Colonic mucosa (tissue), 4 donors: ENCODE data around the gene TACR1. TPM values are rescaled to one million over a fixed set of nuclear protein-coding genes. Genes with fewer than 3 reads are reported as not detected.
A peak's percentile ranks its signal among the peaks of the same experiment; 100 is the strongest.

ENCODE experiments used
- DNase-seq: peaks from one replicate; pipeline ENCODE4 v3.0.0-alpha.2; 2020
- H3K27ac ChIP-seq: fragments of 200-600 bp; one replicate; pipeline ENCODE4 v1.8.0; 2021
- H3K27me3 ChIP-seq: fragments of 200-600 bp; one replicate; pipeline ENCODE4 v1.8.0; 2021
- H3K36me3 ChIP-seq: fragments of 200-600 bp; one replicate; pipeline ENCODE4 v1.8.0; 2021
- H3K4me1 ChIP-seq: fragments of 200-600 bp; one replicate; pipeline ENCODE4 v1.8.0; 2021; ENCODE audit warnings: mild to moderate bottlenecking
- H3K4me3 ChIP-seq: fragments of 200-600 bp; one replicate; pipeline ENCODE4 v1.8.0; 2021
- H3K9ac ChIP-seq, 2 donors: one replicate each; pipeline ENCODE4 v1.7.0; 2013; ENCODE audit warnings: control low read depth in 2 of 2, low read depth in 2 of 2, low read length in 2 of 2
- H3K9me3 ChIP-seq: fragments of 200-600 bp; one replicate; pipeline ENCODE4 v1.8.0; 2021
- intact Hi-C: fragments of 100-400 bp; cut with DNase I; formaldehyde crosslinking; loops from one replicate; pipeline ENCODE4 v1.14.1; 2022
- total RNA-seq, 2 donors: library from RNA; stranded (reverse); fragmentation: NEBNext Ultra II Directional in 1 of 2; extraction: Animal tissue kit (Norgen Biotek cat#: 25700) in 1 of 2; gene quantifications; one replicate each; pipeline ENCODE4 v1.2.1, GENCODE V29; 2021
- TF ChIP-seq, protein P1 (sequence below): fragments of 200-600 bp; IDR thresholded peaks from one replicate; pipeline ENCODE4 v1.8.0; 2022; ENCODE audit warnings: antibody characterized with exemption, mild to moderate bottlenecking
- donor health status: healthy.
- donor health status: DM: no; HTN: no; CAD: no.
- donor health status: DM: no; HTN: no; CAD: no.

The TACR1 gene
- total RNA-seq, 2 donors from 2014 or later = 0.37 TPM; not detected in 1

DNA sequence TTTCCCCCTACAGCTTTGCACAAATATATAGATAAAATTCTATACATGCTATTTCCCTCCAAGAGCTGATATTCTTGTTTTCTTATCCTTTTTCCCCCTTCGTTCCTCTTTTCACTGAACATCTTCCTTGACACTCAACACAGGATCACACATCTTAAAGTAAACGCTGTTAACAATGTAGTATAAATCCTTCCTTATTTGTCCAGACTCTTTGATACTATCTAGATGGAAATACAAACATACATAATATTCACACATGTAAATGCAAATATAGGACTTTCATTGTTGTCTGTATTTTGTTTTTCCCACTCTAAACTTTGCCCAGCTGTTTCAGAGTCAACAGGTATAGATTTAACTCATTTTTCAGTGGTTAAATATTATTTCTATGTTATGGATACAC is 3.0 kb upstream of the TACR1 start:
- no peak overlapping the region for H3K4me3 ChIP-seq
- TF ChIP-seq, protein P1, sequence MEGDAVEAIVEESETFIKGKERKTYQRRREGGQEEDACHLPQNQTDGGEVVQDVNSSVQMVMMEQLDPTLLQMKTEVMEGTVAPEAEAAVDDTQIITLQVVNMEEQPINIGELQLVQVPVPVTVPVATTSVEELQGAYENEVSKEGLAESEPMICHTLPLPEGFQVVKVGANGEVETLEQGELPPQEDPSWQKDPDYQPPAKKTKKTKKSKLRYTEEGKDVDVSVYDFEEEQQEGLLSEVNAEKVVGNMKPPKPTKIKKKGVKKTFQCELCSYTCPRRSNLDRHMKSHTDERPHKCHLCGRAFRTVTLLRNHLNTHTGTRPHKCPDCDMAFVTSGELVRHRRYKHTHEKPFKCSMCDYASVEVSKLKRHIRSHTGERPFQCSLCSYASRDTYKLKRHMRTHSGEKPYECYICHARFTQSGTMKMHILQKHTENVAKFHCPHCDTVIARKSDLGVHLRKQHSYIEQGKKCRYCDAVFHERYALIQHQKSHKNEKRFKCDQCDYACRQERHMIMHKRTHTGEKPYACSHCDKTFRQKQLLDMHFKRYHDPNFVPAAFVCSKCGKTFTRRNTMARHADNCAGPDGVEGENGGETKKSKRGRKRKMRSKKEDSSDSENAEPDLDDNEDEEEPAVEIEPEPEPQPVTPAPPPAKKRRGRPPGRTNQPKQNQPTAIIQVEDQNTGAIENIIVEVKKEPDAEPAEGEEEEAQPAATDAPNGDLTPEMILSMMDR = no peak
- no peak overlapping the region for H3K9ac ChIP-seq
- intact Hi-C loops = no loop called here
- H3K27me3 ChIP-seq = peaks cover 46% of the 10 kb centered on the region
- H3K36me3 ChIP-seq = no peaks in the 10 kb centered on the region
- H3K4me1 ChIP-seq = no peaks in the 10 kb centered on the region
- H3K9me3 ChIP-seq = no peaks in the 10 kb centered on the region
- DNase-seq = no peak
- H3K27ac ChIP-seq = no peak overlapping the region

DNA sequence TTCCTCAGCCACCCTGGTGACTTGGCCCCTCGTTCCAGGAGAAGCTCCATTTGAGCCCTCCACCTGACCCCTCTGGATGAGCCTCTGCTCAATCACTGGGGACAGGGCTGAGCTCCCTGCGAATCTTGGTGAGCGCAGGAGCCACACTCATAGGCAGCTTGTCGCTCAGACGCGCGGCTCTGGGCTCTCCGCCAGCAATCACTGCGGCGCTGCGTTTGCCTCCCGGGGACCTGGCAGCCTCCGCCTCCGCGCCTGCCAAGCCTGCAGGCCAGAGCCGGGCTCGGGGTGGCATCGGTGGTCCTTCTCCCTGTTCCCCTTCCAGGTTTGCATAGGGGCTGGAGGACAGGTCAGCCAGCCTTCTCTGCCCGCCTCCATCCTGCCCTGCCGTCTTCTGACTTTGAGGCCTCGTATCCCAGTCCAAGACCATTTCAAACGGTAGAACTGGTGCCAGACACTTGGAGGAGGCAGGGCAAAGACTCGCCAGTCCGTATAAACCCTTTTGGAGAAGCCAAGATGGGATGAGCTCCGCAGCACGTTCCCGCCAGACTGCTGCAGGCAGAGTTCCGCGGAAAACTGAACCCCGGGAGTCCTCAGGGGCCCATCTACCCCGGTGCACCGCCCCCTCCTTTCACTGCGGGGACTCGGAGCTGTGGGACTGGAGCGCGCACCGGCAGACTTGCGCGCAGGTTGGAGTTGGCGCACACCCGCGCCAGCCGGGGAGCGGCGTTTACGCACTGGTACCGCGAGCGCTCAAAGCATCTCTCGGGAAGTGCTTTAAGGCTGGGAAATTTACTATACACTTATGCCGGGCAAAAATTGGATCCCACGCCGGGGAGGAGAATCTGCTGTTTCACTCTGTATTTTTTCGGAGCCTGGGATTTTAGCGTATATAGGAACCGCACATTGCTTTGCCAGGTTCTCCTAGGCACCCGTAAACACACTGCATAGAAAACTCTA is 1.1 kb upstream of the TACR1 start:
- Histone ChIP-seq H3K9me3 (no peaks in the 10 kb centered on the region), H3K27ac (no peak overlapping the region), H3K9ac (no peak overlapping the region), H3K27me3 (peaks cover 51% of the 10 kb centered on the region), H3K4me3 (peak overlapping the region; percentile 25), H3K4me1 (no peaks in the 10 kb centered on the region), H3K36me3 (no peaks in the 10 kb centered on the region)
- intact Hi-C loops = no loop called here
- TF ChIP-seq, protein P1 = no peak
- DNase-seq = no peak

DNA sequence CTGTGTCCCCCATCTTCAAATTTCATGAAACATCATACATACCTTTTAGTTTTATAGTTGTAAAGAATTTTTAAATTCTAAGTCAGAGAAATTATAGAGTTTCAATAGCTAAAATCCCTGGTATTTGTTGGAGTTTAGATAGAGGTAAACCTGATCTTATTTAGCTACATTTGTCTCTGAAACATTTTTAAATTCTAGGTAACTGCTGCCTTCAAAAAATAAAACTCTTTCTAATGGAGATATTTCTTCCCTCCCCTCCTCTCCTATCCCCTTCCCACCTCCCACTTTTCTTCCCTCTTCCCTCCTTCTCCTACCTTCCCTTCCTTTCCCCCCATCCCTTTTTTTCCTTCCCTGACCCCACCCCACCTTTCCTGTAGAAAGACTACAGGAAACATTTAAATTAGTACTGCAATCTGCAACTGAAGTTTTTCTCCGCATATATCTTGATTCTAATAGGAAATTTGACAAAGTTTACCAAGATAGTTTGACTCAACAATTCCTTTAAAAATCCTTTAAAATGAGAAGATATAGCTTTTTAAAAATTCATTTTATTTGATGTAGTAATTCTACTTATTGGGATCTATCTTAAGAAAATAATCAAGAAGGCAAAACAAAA is 4.1 kb downstream of the TACR1 start:
- Histone ChIP-seq H3K4me3 (no peak overlapping the region), H3K36me3 (no peaks in the 10 kb centered on the region), H3K27me3 (peaks cover 31% of the 10 kb centered on the region), H3K4me1 (no peaks in the 10 kb centered on the region), H3K9ac (no peak overlapping the region), H3K27ac (no peak overlapping the region), H3K9me3 (no peaks in the 10 kb centered on the region)
- intact Hi-C loops = no loop called here
- DNase-seq = no peak
- TF ChIP-seq, protein P1 = no peak

DNA sequence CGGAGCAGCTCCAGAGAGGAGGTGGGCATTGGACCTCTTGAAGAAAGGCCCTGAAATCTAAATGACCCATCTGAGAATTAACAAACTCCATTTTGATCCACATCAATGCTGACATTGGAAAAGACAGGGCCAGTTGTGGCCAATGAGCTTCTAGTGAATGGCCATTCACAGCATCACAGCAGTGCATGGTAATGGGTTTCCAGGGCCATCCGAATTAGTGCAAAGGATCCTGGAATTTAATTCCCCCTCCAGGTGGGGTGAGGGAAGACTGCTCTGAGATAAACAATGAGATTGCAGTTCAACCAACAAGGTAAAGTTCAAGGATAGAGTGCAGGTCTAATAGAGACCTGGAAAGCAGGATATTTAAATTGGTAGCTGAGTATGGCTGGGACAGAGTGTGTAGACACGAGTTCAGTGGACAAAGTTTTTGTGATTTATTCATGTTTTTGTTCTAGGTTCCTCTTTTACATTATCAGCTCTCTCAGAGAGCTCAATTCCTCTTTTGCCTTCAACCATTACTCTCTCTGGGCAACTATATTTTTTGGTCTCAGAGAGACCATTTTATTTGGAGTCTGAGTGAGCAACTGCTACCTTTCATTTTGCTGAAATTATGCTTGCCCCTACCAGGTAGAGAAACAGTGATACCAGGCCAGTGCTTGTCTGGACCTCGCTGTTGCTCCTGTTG is 5.0 kb downstream of the TACR1 start:
- Histone ChIP-seq H3K9me3 (no peaks in the 10 kb centered on the region), H3K27ac (no peak overlapping the region), H3K4me1 (no peaks in the 10 kb centered on the region), H3K9ac (no peak overlapping the region), H3K36me3 (no peaks in the 10 kb centered on the region), H3K27me3 (peaks cover 23% of the 10 kb centered on the region), H3K4me3 (no peak overlapping the region)
- DNase-seq = no peak
- intact Hi-C loops = no loop called here
- TF ChIP-seq, protein P1 = no peak

DNA sequence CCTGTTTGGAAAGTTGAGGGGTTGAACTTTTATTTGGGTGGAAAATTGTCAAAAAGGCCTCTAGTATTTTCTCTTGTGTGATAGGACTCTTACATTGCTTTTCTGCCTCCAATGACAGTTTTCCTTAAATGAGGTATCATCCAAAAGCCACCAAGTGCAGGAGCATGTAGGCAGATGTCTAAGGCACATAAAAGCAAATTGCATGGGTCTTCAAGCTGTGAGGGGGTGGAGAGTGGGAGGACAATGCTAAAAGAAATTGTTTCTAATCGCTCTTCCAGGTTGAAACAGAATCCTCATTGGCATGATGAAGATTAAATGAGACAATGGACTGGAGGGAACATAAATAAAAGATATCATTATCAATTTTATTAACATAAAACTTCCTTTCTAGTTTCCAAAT is 6.8 kb downstream of the TACR1 start:
- Histone ChIP-seq H3K9me3 (no peaks in the 10 kb centered on the region), H3K4me3 (no peak overlapping the region), H3K4me1 (no peaks in the 10 kb centered on the region), H3K27ac (no peak overlapping the region), H3K36me3 (no peaks in the 10 kb centered on the region), H3K27me3 (peaks cover 6% of the 10 kb centered on the region), H3K9ac (no peak overlapping the region)
- no peak for DNase-seq
- intact Hi-C loops = no loop called here
- TF ChIP-seq, protein P1 = no peak
